SK-N-SH (cell line): ENCODE data around the gene SEC14L1.

Experiments
- CTCF ChIP-seq: fragments of 200-600 bp; sonication (generic); IDR thresholded peaks from 2 replicates; pipeline ENCODE4 v1.6.1; 2017; ENCODE audit warnings: antibody characterized with exemption, mild to moderate bottlenecking, moderate library complexity
- EP300 ChIP-seq, 2 experiments: IDR thresholded peaks; 2 replicates each; pipeline versions ENCODE4 v1.4.0 to v1.6.1; 2012; ENCODE audit warnings: borderline replicate concordance in 1 of 2, low read depth in 1 of 2, low read length in 1 of 2
- SIN3A ChIP-seq: IDR thresholded peaks from 2 replicates; pipeline ENCODE4 v1.6.1; 2012; ENCODE audit warnings: low read depth, mild to moderate bottlenecking, low read length, moderate library complexity, borderline replicate concordance
- USF1 ChIP-seq: IDR thresholded peaks from 2 replicates; pipeline ENCODE4 v1.4.0; 2012; ENCODE audit warnings: low read depth, borderline replicate concordance
- YY1 ChIP-seq: IDR thresholded peaks from 2 replicates; pipeline ENCODE4 v1.4.0; 2012; ENCODE audit warnings: low read depth, mild to moderate bottlenecking
- TF ChIP-seq, protein P1 (sequence below): IDR thresholded peaks from 2 replicates; pipeline ENCODE4 v1.4.0; 2012; ENCODE audit warnings: low read depth
- TF ChIP-seq, protein P2 (sequence below): fragments of 150-350 bp; IDR thresholded peaks from 2 replicates; pipeline ENCODE4 v1.6.1; 2017; ENCODE audit warnings: antibody characterized with exemption, low read length, low read depth, borderline replicate concordance

DNA sequence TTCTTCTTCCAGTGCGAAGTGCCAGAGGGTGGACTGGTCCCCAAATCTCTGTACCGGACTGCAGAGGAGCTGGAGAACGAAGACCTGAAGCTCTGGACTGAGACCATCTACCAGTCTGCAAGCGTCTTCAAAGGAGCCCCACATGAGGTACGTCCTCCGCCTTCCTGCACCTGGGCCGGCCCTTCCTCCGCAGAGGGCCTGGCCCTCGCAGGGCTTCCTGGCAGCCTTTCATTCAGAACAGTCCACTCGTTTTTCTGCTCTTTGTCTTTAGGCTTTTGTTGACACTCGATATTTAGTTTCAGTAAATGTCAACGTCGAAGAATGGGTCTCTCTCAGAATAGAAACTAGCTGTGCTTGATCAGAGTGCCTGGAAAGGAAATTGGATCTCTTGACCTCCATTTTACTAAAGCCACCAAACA is 68.6 kb downstream of the SEC14L1 start:
- TF ChIP-seq CTCF, result no peak
- TF ChIP-seq EP300 (IDR thresholded peaks at IDR 0.05; ENCODE audit: borderline replicate concordance in 1 of 2, low read depth in 1 of 2, low read length in 1 of 2), result no peak
- TF ChIP-seq, protein P1, sequence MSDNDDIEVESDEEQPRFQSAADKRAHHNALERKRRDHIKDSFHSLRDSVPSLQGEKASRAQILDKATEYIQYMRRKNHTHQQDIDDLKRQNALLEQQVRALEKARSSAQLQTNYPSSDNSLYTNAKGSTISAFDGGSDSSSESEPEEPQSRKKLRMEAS, result no peak
- TF ChIP-seq USF1, result no peak
- TF ChIP-seq SIN3A, result no peak
- TF ChIP-seq, protein P2, sequence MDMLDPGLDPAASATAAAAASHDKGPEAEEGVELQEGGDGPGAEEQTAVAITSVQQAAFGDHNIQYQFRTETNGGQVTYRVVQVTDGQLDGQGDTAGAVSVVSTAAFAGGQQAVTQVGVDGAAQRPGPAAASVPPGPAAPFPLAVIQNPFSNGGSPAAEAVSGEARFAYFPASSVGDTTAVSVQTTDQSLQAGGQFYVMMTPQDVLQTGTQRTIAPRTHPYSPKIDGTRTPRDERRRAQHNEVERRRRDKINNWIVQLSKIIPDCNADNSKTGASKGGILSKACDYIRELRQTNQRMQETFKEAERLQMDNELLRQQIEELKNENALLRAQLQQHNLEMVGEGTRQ, result no peak
- no peak for TF ChIP-seq YY1
